Measurements from ENCODE around the gene COL27A1. TPM values are rescaled to one million over a fixed set of nuclear protein-coding genes. Genes with fewer than 3 reads are reported as not detected.

COL27A1 gene
- total RNA-seq, 1 donor from 2014 or later = 39.6 TPM

GRCh38 chr9:114221706-114222465 is 66.5 kb downstream of the COL27A1 start:
- DNase-seq (ENCODE audit: extremely low read depth, low read depth, low spot score) = peak; percentile 44

GRCh38 chr9:114223564-114224246 is 68.4 kb downstream of the COL27A1 start:
- DNase-seq (ENCODE audit: extremely low read depth, low read depth, low spot score) = peak; percentile 37

GRCh38 chr9:114224247-114224610 is 68.9 kb downstream of the COL27A1 start:
- no peak for DNase-seq (ENCODE audit: extremely low read depth, low read depth, low spot score)

GRCh38 chr9:114225561-114226212 is 70.3 kb downstream of the COL27A1 start:
- no peak for DNase-seq (ENCODE audit: extremely low read depth, low read depth, low spot score)

- DNase-seq (ENCODE audit: extremely low read depth, low read depth, low spot score) = no peak
Measured at GRCh38 chr9:114226246-114227055, 71.1 kb downstream of the COL27A1 start.

GRCh38 chr9:114227288-114228015 is 72.1 kb downstream of the COL27A1 start:
- DNase-seq (ENCODE audit: extremely low read depth, low read depth, low spot score) = no peak

- no peak for DNase-seq (ENCODE audit: extremely low read depth, low read depth, low spot score)
Measured at GRCh38 chr9:114228016-114228808, 72.9 kb downstream of the COL27A1 start.

- DNase-seq (ENCODE audit: extremely low read depth, low read depth, low spot score) = no peak
Measured at GRCh38 chr9:114229295-114229694, 74.0 kb downstream of the COL27A1 start.

- no peak for DNase-seq (ENCODE audit: extremely low read depth, low read depth, low spot score)
Measured at GRCh38 chr9:114230068-114230467, 74.7 kb downstream of the COL27A1 start.

GRCh38 chr9:114231273-114231672 is 75.9 kb downstream of the COL27A1 start:
- no peak for DNase-seq (ENCODE audit: extremely low read depth, low read depth, low spot score)

- DNase-seq (ENCODE audit: extremely low read depth, low read depth, low spot score) = no peak
Measured at GRCh38 chr9:114231719-114232449, 76.5 kb downstream of the COL27A1 start.

GRCh38 chr9:114233491-114234185 is 78.3 kb downstream of the COL27A1 start:
- DNase-seq (ENCODE audit: extremely low read depth, low read depth, low spot score) = no peak

GRCh38 chr9:114235033-114235661 is 79.8 kb downstream of the COL27A1 start:
- DNase-seq (ENCODE audit: extremely low read depth, low read depth, low spot score) = no peak

- no peak for DNase-seq (ENCODE audit: extremely low read depth, low read depth, low spot score)
Measured at GRCh38 chr9:114236391-114237138, 81.2 kb downstream of the COL27A1 start.

- DNase-seq (ENCODE audit: extremely low read depth, low read depth, low spot score) = no peak
Measured at GRCh38 chr9:114237247-114237646, 81.9 kb downstream of the COL27A1 start.

- DNase-seq (ENCODE audit: extremely low read depth, low read depth, low spot score) = no peak
Measured at GRCh38 chr9:114237781-114238180, 82.4 kb downstream of the COL27A1 start.

GRCh38 chr9:114238472-114238871 is 83.1 kb downstream of the COL27A1 start:
- DNase-seq (ENCODE audit: extremely low read depth, low read depth, low spot score) = no peak
